ENCODE results near the gene S100A3.

The S100A3 gene

GRCh38 chr1:153546796-153547559 is 2.1 kb downstream of the S100A3 start:
- no peak for TF ChIP-seq CTCF (conservative IDR thresholded peaks at IDR 0.05; ENCODE audit: low read depth)
- H3K27ac ChIP-seq = peak overlapping the region; percentile 96
- POLR2A ChIA-PET (ENCODE audit: low non-redundant PET) = interaction anchor here (0.6 to 1.6 kb wide), 2 partner anchors 14 to 15 kb away, joined by 3 to 4 read pairs; no protein-coding TSS in a partner anchor
- DNase-seq (ENCODE audit: low spot score) = no peak
- CTCF ChIA-PET = interaction anchor here (0.5 kb wide), 1 partner anchor 1097 kb away, joined by 3 read pairs; no protein-coding TSS in a partner anchor

GRCh38 chr1:153546371-153546770 is 2.7 kb downstream of the S100A3 start:
- POLR2A ChIA-PET (ENCODE audit: low non-redundant PET) = interaction anchor here (1.6 kb wide), 1 partner anchor 16 kb away, joined by 4 read pairs; no protein-coding TSS in a partner anchor
- no peak for DNase-seq (ENCODE audit: low spot score)
- CTCF ChIA-PET = interaction anchor here (0.5 to 1.6 kb wide), 2 partner anchors 21 to 1098 kb away, joined by 3 to 4 read pairs; no protein-coding TSS in a partner anchor
- TF ChIP-seq CTCF (conservative IDR thresholded peaks at IDR 0.05; ENCODE audit: low read depth) = no peak
- peak overlapping the region; percentile 96 for H3K27ac ChIP-seq

DNA sequence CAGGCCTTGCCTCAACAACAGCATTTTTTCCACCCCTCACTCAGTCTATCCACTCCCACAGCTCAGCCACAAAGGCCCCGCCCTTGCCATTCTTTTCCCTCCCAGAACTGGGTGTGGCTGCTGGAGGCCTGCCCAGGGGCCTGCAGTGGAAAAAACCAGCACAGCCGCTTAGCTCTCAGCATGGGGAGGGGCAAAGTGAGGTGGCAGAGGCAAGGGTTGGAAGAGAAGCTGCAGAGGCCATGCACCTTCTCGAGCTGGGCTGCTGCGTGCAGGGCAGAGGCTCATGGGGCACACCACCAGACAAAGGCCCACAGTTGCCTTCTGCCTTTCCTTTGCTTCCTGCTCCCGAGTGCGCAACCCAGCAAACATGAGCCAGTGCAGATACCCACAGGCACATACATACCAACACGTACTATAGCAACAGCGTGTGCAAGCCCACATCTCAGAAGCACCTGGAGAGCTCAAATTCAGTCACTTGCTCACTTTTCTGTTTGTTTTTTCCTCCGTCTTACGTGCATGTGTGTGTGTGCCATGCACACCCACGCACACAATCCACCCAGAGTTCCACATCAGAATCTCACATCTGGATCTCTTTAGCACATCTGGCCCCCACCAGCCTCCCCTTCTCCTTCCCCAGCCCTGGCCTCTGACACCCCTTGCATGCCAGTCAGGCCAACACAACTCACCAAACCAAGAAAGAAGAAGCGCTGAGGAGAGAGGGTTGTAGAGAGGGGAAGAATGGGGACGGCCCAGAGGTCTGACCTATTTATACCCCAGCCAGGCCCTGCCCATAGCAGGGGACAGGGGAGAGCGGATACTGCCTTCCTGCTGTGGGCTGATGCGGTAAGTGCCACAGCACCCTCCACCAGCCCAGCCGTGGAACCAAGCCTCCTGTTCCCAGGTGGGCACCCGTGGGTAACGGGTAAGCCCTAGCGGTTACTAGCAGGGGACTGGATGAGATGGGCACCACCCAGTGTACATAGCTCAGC is 3.7 kb downstream of the S100A3 start, which contains the start of gene S100A4:
S100A4 (minus strand) TSS at position 740 of the 989 bp plus-strand sequence. CDS start 1,012 bp downstream, outside the sequence.
- DNase-seq (ENCODE audit: low spot score) = peak; percentile 95
- H3K27ac ChIP-seq = peak within 1 kb of the TSS; percentile 96
- POLR2A ChIA-PET (ENCODE audit: low non-redundant PET) = interaction anchor here (0.9 to 1.5 kb wide), 2 partner anchors 11 to 18 kb away, joined by 3 to 6 read pairs; no protein-coding TSS in a partner anchor
- no peak for TF ChIP-seq CTCF (conservative IDR thresholded peaks at IDR 0.05; ENCODE audit: low read depth)
- CTCF ChIA-PET = interaction anchor here (0.9 to 1.6 kb wide), 3 partner anchors 22 to 72 kb away, joined by 3 to 10 read pairs (median 4); no protein-coding TSS in a partner anchor

- H3K27ac ChIP-seq = peak overlapping the region; percentile 96
- no peak for TF ChIP-seq CTCF (conservative IDR thresholded peaks at IDR 0.05; ENCODE audit: low read depth)
- POLR2A ChIA-PET (ENCODE audit: low non-redundant PET) = interaction anchor here (0.9 to 1.5 kb wide), 2 partner anchors 10 to 19 kb away, joined by 3 to 6 read pairs; no protein-coding TSS in a partner anchor
- DNase-seq (ENCODE audit: low spot score) = no peak
- CTCF ChIA-PET = interaction anchor here (0.9 to 1.6 kb wide), 3 partner anchors 23 to 73 kb away, joined by 3 to 10 read pairs (median 4); no protein-coding TSS in a partner anchor
Measured at GRCh38 chr1:153544453-153545066, 4.5 kb downstream of the S100A3 start.

GRCh38 chr1:153543736-153544135 is 5.3 kb downstream of the S100A3 start:
- no peak for TF ChIP-seq CTCF (conservative IDR thresholded peaks at IDR 0.05; ENCODE audit: low read depth)
- peak overlapping the region; percentile 96 for H3K27ac ChIP-seq
- no peak for DNase-seq (ENCODE audit: low spot score)
- ChIA-PET POLR2A (ENCODE audit: low non-redundant PET) (no interaction called here), CTCF (no interaction called here)

All from RWPE1 (cell line).